Mesothelial cell of epicardium (in vitro differentiated cells): ENCODE data around the gene PLEKHA7. TPM values are rescaled to one million over a fixed set of nuclear protein-coding genes. Genes with fewer than 3 reads are reported as not detected.
A peak's percentile ranks its signal among the peaks of the same experiment; 100 is the strongest.
"Not testable (repeated sequence)": the region's sequence is repeated elsewhere in the genome, so short reads cannot be mapped to it uniquely, and the experiment has no call there.

ENCODE experiments used
- DNase-seq, 2 experiments: peaks; one replicate each; pipeline ENCODE4 v3.0.0; 2021; ENCODE audit warnings: low spot score in 2 of 2; ENCODE audit not compliant: unreplicated experiment in 2 of 2
- H3K27ac Mint-ChIP-seq: 2 replicates; pipeline ENCODE4 v1.8.0; 2021; ENCODE audit warnings: mixed read lengths
- H3K27me3 Mint-ChIP-seq: 2 replicates; pipeline ENCODE4 v1.8.0; 2021; ENCODE audit warnings: low read depth, mixed read lengths
- H3K36me3 Mint-ChIP-seq: 2 replicates; pipeline ENCODE4 v1.8.0; 2021; ENCODE audit warnings: mixed read lengths
- H3K4me1 Mint-ChIP-seq: 2 replicates; pipeline ENCODE4 v1.8.0; 2021; ENCODE audit warnings: mixed read lengths
- H3K4me3 Mint-ChIP-seq: 2 replicates; pipeline ENCODE4 v1.8.0; 2021; ENCODE audit warnings: mild to moderate bottlenecking, moderate library complexity, mixed read lengths
- H3K9me3 Mint-ChIP-seq: 2 replicates; pipeline ENCODE4 v1.8.0; 2021; ENCODE audit warnings: mixed read lengths
- CTCF ChIP-seq: fragments of 200-600 bp; sonication (generic); IDR thresholded peaks from one replicate; pipeline ENCODE4 v1.5.0; 2021; ENCODE audit warnings: antibody characterized with exemption; ENCODE audit not compliant: unreplicated experiment
- total RNA-seq: library from RNA; stranded (reverse); gene quantifications from 3 replicates; pipeline ENCODE4 v1.2.1, GENCODE V29; 2021

Gene PLEKHA7
- total RNA-seq, 1 donor from 2014 or later = 30.5 TPM

DNA sequence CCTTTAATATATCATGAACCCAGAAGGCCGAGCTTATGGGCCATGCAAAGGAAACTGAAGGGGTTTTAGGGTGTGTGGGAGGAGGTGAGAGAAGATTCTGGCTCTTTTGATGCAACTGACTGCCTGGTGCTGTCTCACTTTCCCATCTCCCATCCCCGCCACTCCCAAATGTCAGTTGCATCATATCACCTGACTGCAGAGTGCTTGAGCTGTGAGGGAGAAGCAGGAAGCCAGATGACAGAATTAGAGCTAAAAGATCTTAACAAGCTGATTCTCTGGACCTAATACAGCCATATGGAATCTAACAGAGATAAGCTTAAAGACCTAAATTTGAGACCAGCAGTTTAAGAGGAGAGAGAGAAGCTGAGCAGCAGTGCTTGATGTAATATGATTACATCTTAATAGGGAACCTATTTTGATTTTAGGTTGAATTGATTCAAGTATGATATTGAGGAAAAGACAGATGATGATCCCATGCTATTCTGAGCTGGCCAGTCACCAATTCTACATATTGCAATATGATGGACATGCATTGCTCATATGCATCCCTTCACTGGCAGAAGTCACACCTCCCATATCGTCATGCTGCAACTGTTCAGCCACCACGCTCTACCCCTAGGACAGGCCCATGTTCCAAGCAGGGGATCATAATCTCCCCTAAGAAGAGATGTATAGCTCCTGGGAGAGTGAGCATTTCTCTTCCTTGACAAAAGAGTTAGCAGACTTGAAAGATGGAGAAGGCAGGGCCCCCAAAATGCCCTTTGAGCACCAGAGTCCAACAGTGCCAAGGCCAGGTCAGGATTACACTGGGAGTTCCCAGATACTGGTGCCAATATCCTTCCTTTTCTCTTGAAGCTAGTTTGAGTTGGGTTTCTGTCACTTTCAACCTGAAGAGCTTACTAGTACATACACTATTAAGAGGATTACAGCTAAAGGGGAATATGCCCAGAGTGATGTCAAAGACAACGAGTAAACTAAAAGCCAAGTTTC is 44.9 kb downstream of the PLEKHA7 start:
- Mint-ChIP-seq H3K27me3 (no peaks in the 10 kb centered on the region), H3K9me3 (no peaks in the 10 kb centered on the region), H3K4me3 (no peak overlapping the region), H3K36me3 (no peaks in the 10 kb centered on the region), H3K27ac (no peak overlapping the region), H3K4me1 (peaks cover 11% of the 10 kb centered on the region)
- TF ChIP-seq CTCF = no peak
- no peak for DNase-seq

- Mint-ChIP-seq H3K9me3 (no peaks in the 10 kb centered on the region), H3K27ac (no peak overlapping the region), H3K36me3 (no peaks in the 10 kb centered on the region), H3K4me3 (no peak overlapping the region), H3K27me3 (no peaks in the 10 kb centered on the region), H3K4me1 (peaks cover 11% of the 10 kb centered on the region)
- DNase-seq = no peak
- no peak for TF ChIP-seq CTCF
Observed at GRCh38 chr11:16968196-16968595, 46.0 kb downstream of the PLEKHA7 start.

DNA sequence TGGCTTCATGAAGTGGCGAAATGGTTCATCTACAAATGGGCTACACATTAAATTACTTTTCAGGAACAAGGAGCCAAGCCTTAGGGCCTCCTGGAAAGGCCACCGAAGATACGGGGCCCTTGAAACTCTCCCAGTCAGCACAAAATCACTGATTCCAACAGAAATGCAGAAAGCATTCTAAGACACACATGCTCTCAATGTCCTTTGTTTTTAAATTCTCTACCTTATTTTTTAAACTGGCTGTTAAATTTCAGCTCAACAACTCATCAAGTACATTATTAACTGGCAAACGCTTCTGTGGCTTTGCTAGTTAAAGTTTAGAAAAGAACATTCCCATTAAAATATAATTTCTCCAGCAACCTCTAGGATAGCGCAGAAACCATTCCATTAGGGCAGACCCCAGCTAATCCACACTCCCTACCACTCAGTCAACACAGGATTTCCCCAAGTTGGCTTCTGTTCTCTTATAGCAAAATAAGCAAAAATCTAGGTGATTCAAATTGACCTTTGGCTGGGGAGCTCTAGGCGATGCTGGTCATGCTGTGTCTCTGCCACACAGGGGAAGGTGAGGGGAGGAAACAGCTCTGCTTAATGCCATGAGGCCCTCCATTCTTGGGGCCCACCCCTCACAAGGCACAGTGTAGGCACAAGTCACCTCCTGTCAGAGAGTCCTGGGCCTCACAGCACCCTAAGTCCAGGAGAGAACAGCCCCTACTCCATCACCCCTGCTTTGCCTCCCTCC is 47.1 kb downstream of the PLEKHA7 start:
- DNase-seq = no peak
- H3K27ac Mint-ChIP-seq = peak overlapping the region; percentile 59
- no peak for TF ChIP-seq CTCF
- H3K4me1 Mint-ChIP-seq = peaks cover 11% of the 10 kb centered on the region
- no peaks in the 10 kb centered on the region for H3K27me3 Mint-ChIP-seq
- H3K4me3 Mint-ChIP-seq = no peak overlapping the region
- no peaks in the 10 kb centered on the region for H3K9me3 Mint-ChIP-seq
- no peaks in the 10 kb centered on the region for H3K36me3 Mint-ChIP-seq

GRCh38 chr11:16964501-16964900 is 49.7 kb downstream of the PLEKHA7 start:
- TF ChIP-seq CTCF = no peak
- Mint-ChIP-seq H3K4me1 (peaks cover 17% of the 10 kb centered on the region), H3K9me3 (no peaks in the 10 kb centered on the region), H3K4me3 (no peak overlapping the region), H3K27me3 (no peaks in the 10 kb centered on the region), H3K27ac (no peak overlapping the region), H3K36me3 (no peaks in the 10 kb centered on the region)
- DNase-seq = no peak

GRCh38 chr11:16963316-16963876 is 50.8 kb downstream of the PLEKHA7 start:
- Mint-ChIP-seq H3K27me3 (no peaks in the 10 kb centered on the region), H3K27ac (no peak overlapping the region), H3K36me3 (no peaks in the 10 kb centered on the region), H3K4me3 (no peak overlapping the region), H3K9me3 (no peaks in the 10 kb centered on the region), H3K4me1 (peaks cover 10% of the 10 kb centered on the region)
- DNase-seq = no peak
- no peak for TF ChIP-seq CTCF

- not testable (repeated sequence) for H3K27ac Mint-ChIP-seq, H3K27me3 Mint-ChIP-seq, DNase-seq, H3K4me3 Mint-ChIP-seq, H3K9me3 Mint-ChIP-seq, H3K36me3 Mint-ChIP-seq
- H3K4me1 Mint-ChIP-seq = peaks cover 10% of the 10 kb centered on the region
Observed at GRCh38 chr11:16962589-16962988, 51.6 kb downstream of the PLEKHA7 start.
